GM12892 (cell line): ENCODE measurements around the gene TRAFD1.

Experiments
- POLR2A ChIP-seq: IDR thresholded peaks from 2 replicates; pipeline ENCODE4 v1.6.1; 2011; ENCODE audit warnings: low read depth, low read length, control low read depth
- POLR2AphosphoS5 ChIP-seq: IDR thresholded peaks from 2 replicates; pipeline ENCODE4 v1.6.1; 2011; ENCODE audit warnings: low read depth, low read length, control low read depth

- TF ChIP-seq POLR2A (no peak), POLR2AphosphoS5 (no peak)
Measured at GRCh38 chr12:112146123-112146522, 20.8 kb downstream of the TRAFD1 start.
